NCI-H187 (cell line): ENCODE measurements around the gene MAPK9.

ENCODE experiments used
- DNase-seq, 2 experiments: peaks; one replicate each; lab custom pipeline; 2025; lab: John Stamatoyannopoulos, UW

Gene MAPK9

GRCh38 chr5:180294913-180295555 is 3.2 kb upstream of the MAPK9 start:
- no peak for DNase-seq

GRCh38 chr5:180294411-180294810 is 2.5 kb upstream of the MAPK9 start:
- no peak for DNase-seq

GRCh38 chr5:180291234-180291940 is 496 bp downstream of the MAPK9 start:
- no peak for DNase-seq

GRCh38 chr5:180290568-180291233 is 1.2 kb downstream of the MAPK9 start:
- no peak for DNase-seq

- DNase-seq: no peak
These were observed 1.9 kb downstream of the MAPK9 start for GRCh38 chr5:180289966-180290365.

- no peak for DNase-seq
These were observed 2.5 kb downstream of the MAPK9 start for GRCh38 chr5:180289433-180289832.

GRCh38 chr5:180287868-180288267 is 4.0 kb downstream of the MAPK9 start:
- DNase-seq: no peak

GRCh38 chr5:180287404-180287803 is 4.5 kb downstream of the MAPK9 start:
- no peak for DNase-seq

GRCh38 chr5:180284149-180284548 is 7.7 kb downstream of the MAPK9 start:
- DNase-seq: no peak

GRCh38 chr5:180283026-180283615 is 8.8 kb downstream of the MAPK9 start:
- no peak for DNase-seq

- DNase-seq: no peak
These were observed 9.6 kb downstream of the MAPK9 start for GRCh38 chr5:180282281-180282680.

GRCh38 chr5:180281706-180282105 is 10.2 kb downstream of the MAPK9 start:
- peak; percentile 14 to 54 for DNase-seq

- no peak for DNase-seq
These were observed 17.2 kb downstream of the MAPK9 start for GRCh38 chr5:180274695-180275094.

GRCh38 chr5:180271221-180271620 is 20.7 kb downstream of the MAPK9 start:
- DNase-seq: no peak

- no peak for DNase-seq
These were observed 32.6 kb downstream of the MAPK9 start for GRCh38 chr5:180259260-180259611.

GRCh38 chr5:180253036-180253824 is 38.7 kb downstream of the MAPK9 start:
- no peak for DNase-seq

GRCh38 chr5:180251887-180252286 is 40.0 kb downstream of the MAPK9 start:
- no peak for DNase-seq

GRCh38 chr5:180251141-180251540 is 40.7 kb downstream of the MAPK9 start:
- no peak for DNase-seq

- no peak for DNase-seq
These were observed 41.6 kb downstream of the MAPK9 start for GRCh38 chr5:180250329-180250728.

- DNase-seq: no peak
These were observed 50.3 kb downstream of the MAPK9 start for GRCh38 chr5:180241600-180241999.

- DNase-seq: no peak
These were observed 53.3 kb downstream of the MAPK9 start for GRCh38 chr5:180238631-180239030.

- DNase-seq: no peak
These were observed 56.0 kb downstream of the MAPK9 start for GRCh38 chr5:180235846-180236245.
